Activated effector memory CD4-positive, alpha-beta T cell treated with anti-CD3 and anti-CD28 coated beads, Interleukin-2, amount 50 U/mL, for 16 hours (primary cell): Measurements from ENCODE around the gene EDAR.

Experiments
- DNase-seq: peaks from one replicate; pipeline ENCODE4 v3.0.0-alpha.2; 2020

Gene EDAR

GRCh38 chr2:108923019-108923700 lies 65.9 kb downstream of the EDAR start:
- DNase-seq: peak; percentile 57

GRCh38 chr2:108922141-108922915 lies 66.7 kb downstream of the EDAR start:
- peak; percentile 59 for DNase-seq

- DNase-seq: peak; percentile 45
Measured at GRCh38 chr2:108921096-108922030, 67.7 kb downstream of the EDAR start.

GRCh38 chr2:108920686-108921085 lies 68.3 kb downstream of the EDAR start:
- DNase-seq: peak; percentile 57

GRCh38 chr2:108919571-108920373 lies 69.2 kb downstream of the EDAR start:
- DNase-seq: peak; percentile 39

- peak; percentile 44 for DNase-seq
Measured at GRCh38 chr2:108918941-108919341, 70.1 kb downstream of the EDAR start.

- DNase-seq: no peak
Measured at GRCh38 chr2:108918156-108918874, 70.7 kb downstream of the EDAR start.

GRCh38 chr2:108917526-108917925 lies 71.5 kb downstream of the EDAR start:
- no peak for DNase-seq

- DNase-seq: no peak
Measured at GRCh38 chr2:108916796-108917421, 72.1 kb downstream of the EDAR start.

- no peak for DNase-seq
Measured at GRCh38 chr2:108916122-108916795, 72.8 kb downstream of the EDAR start.

- no peak for DNase-seq
Measured at GRCh38 chr2:108912629-108912902, 76.5 kb downstream of the EDAR start.

GRCh38 chr2:108911807-108912628 lies 77.0 kb downstream of the EDAR start:
- DNase-seq: peak; percentile 61

GRCh38 chr2:108911401-108911800 lies 77.6 kb downstream of the EDAR start:
- no peak for DNase-seq

- DNase-seq: peak; percentile 44
Measured at GRCh38 chr2:108910541-108911396, 78.3 kb downstream of the EDAR start.

- DNase-seq: peak; percentile 55
Measured at GRCh38 chr2:108910011-108910431, 79.0 kb downstream of the EDAR start.

- peak; percentile 28 for DNase-seq
Measured at GRCh38 chr2:108909275-108909823, 79.7 kb downstream of the EDAR start.

- peak; percentile 42 for DNase-seq
Measured at GRCh38 chr2:108908713-108909070, 80.3 kb downstream of the EDAR start.
